GM12874 (cell line): ENCODE measurements around the gene KLF9.

Experiments used
- CTCF ChIP-seq: IDR thresholded peaks from 2 replicates; pipeline ENCODE4 v1.5.1; 2011; ENCODE audit warnings: low read depth, mild to moderate bottlenecking, control low read depth, low read length, moderate library complexity; ENCODE audit not compliant: insufficient read depth

The KLF9 gene

GRCh38 chr9:70413799-70414775, at the start of gene KLF9:
KLF9 (minus strand) TSS chr9:70414657; CDS start chr9:70413363, 1,294 bp downstream.
- TF ChIP-seq CTCF: no peak

- no peak for TF ChIP-seq CTCF
These were observed 49.4 kb upstream of the KLF9 start for GRCh38 chr9:70463877-70464276.

GRCh38 chr9:70462300-70462699, 47.8 kb upstream of the KLF9 start:
- no peak for TF ChIP-seq CTCF

GRCh38 chr9:70457235-70457634, 42.8 kb upstream of the KLF9 start:
- no peak for TF ChIP-seq CTCF

GRCh38 chr9:70455993-70456704, 41.7 kb upstream of the KLF9 start:
- TF ChIP-seq CTCF: no peak

GRCh38 chr9:70452365-70452764, 37.9 kb upstream of the KLF9 start:
- TF ChIP-seq CTCF: no peak

GRCh38 chr9:70451765-70452164, 37.3 kb upstream of the KLF9 start:
- TF ChIP-seq CTCF: no peak
